DND-41 (cell line): ENCODE data around the gene TMEM214.

ENCODE experiments used
- ATAC-seq: fragments of 200-7000 bp; cut with Tn5 transposase; 3 replicates; pipeline ENCODE4 v1.9.1; 2021; ENCODE audit warnings: low read depth; ENCODE audit not compliant: insufficient read depth
- DNase-seq: peaks from one replicate; pipeline ENCODE4 v3.0.0-alpha.2; 2020
- H2AFZ ChIP-seq: 2 replicates; pipeline ENCODE4 v1.6.0; 2012; ENCODE audit warnings: low read depth, low read length
- H3K27ac ChIP-seq: 2 replicates; pipeline ENCODE4 v1.5.1; 2012; ENCODE audit warnings: low read length, inconsistent platforms
- H3K27me3 ChIP-seq: fragments of 200-600 bp; sonication (generic); 2 replicates; pipeline ENCODE4 v1.6.0; 2012; ENCODE audit warnings: low read length, mild to moderate bottlenecking, inconsistent platforms; ENCODE audit not compliant: insufficient read depth, poor library complexity
- H3K36me3 ChIP-seq: 2 replicates; pipeline ENCODE4 v1.5.1; 2012; ENCODE audit warnings: low read length, inconsistent platforms; ENCODE audit not compliant: insufficient read depth
- H3K4me1 ChIP-seq: 2 replicates; pipeline ENCODE4 v1.5.1; 2012; ENCODE audit warnings: mild to moderate bottlenecking, low read length; ENCODE audit not compliant: insufficient read depth
- H3K4me2 ChIP-seq: 2 replicates; pipeline ENCODE4 v1.6.0; 2012; ENCODE audit warnings: mild to moderate bottlenecking, moderate library complexity, low read length, inconsistent platforms; ENCODE audit not compliant: insufficient read depth
- H3K4me3 ChIP-seq, 2 experiments: fragments of 200-600 bp in 1 of 2; shearing (Covaris generic) in 1 of 2; 2 replicates each; pipeline ENCODE4 v1.5.1; 2012 to 2016; ENCODE audit warnings: inconsistent platforms in 2 of 2, low read length in 2 of 2, mild to moderate bottlenecking in 2 of 2, low read depth in 1 of 2, moderate library complexity in 1 of 2
- H3K79me2 ChIP-seq: 2 replicates; pipeline ENCODE4 v1.6.0; 2012; ENCODE audit warnings: low read length, inconsistent platforms; ENCODE audit not compliant: insufficient read depth
- H3K9ac ChIP-seq: 2 replicates; pipeline ENCODE4 v1.6.0; 2012; ENCODE audit warnings: low read depth, mild to moderate bottlenecking, inconsistent platforms, low read length, moderate library complexity
- H3K9me3 ChIP-seq: 2 replicates; pipeline ENCODE4 v1.5.1; 2012; ENCODE audit warnings: low read length, moderate library complexity, mild to moderate bottlenecking, inconsistent platforms; ENCODE audit not compliant: insufficient read depth, severe bottlenecking
- H4K20me1 ChIP-seq: 2 replicates; pipeline ENCODE4 v1.6.0; 2012; ENCODE audit warnings: low read length; ENCODE audit not compliant: insufficient read depth
- EZH2 ChIP-seq: IDR thresholded peaks from 3 replicates; pipeline ENCODE4 v1.6.1; 2012; ENCODE audit warnings: borderline replicate concordance, low read depth, mild to moderate bottlenecking, moderate library complexity, low read length, inconsistent platforms; ENCODE audit not compliant: severe bottlenecking
- TF ChIP-seq, protein P1 (sequence below): IDR thresholded peaks from 2 replicates; pipeline ENCODE4 v1.5.1; 2012; ENCODE audit warnings: borderline replicate concordance, low read length, moderate library complexity, mild to moderate bottlenecking; ENCODE audit not compliant: poor library complexity, severe bottlenecking; ENCODE audit errors: extremely low read depth

Gene TMEM214

DNA sequence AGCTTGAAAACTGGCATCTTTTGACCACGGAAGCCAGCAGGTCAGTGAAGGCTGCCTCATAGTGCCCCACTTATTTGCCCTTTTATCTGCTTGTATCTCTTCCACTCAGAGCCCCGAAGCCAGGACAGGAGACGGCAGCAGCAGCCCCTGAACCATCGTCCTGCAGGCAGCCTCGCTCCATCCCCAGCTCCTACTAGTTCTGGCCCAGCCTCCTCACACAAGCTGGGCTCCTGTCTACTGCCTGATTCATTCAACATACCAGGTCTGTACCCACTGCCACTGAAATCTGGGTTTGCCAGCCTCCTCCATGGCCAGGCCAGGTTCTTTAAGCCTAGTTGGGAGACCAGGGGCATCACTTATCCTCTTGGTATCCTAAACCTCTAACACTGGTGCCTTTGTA is 34.6 kb downstream of the TMEM214 start:
- no peaks in the 10 kb centered on the region for H3K9me3 ChIP-seq
- ATAC-seq (no peak), DNase-seq (no peak)
- no peak overlapping the region for H3K27ac ChIP-seq
- no peak overlapping the region for H3K9ac ChIP-seq
- peaks cover 51% of the 10 kb centered on the region for H3K36me3 ChIP-seq
- H3K27me3 ChIP-seq = no peaks in the 10 kb centered on the region
- no peak overlapping the region for H3K4me2 ChIP-seq
- H2AFZ ChIP-seq = no peak overlapping the region
- peaks cover 28% of the 10 kb centered on the region for H3K79me2 ChIP-seq
- TF ChIP-seq EZH2 = no peak
- TF ChIP-seq, protein P1, sequence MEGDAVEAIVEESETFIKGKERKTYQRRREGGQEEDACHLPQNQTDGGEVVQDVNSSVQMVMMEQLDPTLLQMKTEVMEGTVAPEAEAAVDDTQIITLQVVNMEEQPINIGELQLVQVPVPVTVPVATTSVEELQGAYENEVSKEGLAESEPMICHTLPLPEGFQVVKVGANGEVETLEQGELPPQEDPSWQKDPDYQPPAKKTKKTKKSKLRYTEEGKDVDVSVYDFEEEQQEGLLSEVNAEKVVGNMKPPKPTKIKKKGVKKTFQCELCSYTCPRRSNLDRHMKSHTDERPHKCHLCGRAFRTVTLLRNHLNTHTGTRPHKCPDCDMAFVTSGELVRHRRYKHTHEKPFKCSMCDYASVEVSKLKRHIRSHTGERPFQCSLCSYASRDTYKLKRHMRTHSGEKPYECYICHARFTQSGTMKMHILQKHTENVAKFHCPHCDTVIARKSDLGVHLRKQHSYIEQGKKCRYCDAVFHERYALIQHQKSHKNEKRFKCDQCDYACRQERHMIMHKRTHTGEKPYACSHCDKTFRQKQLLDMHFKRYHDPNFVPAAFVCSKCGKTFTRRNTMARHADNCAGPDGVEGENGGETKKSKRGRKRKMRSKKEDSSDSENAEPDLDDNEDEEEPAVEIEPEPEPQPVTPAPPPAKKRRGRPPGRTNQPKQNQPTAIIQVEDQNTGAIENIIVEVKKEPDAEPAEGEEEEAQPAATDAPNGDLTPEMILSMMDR = no peak
- no peak overlapping the region for H3K4me3 ChIP-seq
- H3K4me1 ChIP-seq = peaks cover 24% of the 10 kb centered on the region
- H4K20me1 ChIP-seq = peaks cover 20% of the 10 kb centered on the region; the same call in 1 of the 2 replicates

DNA sequence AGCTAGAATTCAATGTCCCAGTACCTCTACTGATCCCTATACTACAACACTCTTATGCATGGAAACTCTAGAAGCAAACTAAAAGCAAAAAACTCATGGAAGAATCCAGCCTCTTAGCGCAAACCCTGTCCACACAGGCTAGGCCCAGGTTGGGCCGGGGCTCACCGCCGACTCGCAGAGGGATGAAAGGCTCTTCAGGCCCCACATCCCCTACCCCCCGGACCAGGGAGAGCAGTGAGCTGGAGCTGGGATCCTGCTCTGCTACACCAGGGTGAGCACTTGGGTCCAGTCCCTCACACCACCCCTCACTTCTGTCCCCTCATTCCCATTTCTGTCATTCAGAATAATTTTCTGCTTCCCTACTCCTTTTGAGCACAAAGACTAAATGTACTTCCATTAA is 36.7 kb downstream of the TMEM214 start:
- H3K4me3 ChIP-seq = no peak overlapping the region
- H4K20me1 ChIP-seq = peaks cover 20% of the 10 kb centered on the region; the same call in 1 of the 2 replicates
- no peak overlapping the region for H3K27ac ChIP-seq
- ATAC-seq = no peak
- no peaks in the 10 kb centered on the region for H3K9me3 ChIP-seq
- DNase-seq = no peak
- TF ChIP-seq, protein P1 = no peak
- TF ChIP-seq EZH2 = no peak
- H3K36me3 ChIP-seq = peaks cover 48% of the 10 kb centered on the region
- no peaks in the 10 kb centered on the region for H3K27me3 ChIP-seq
- H3K4me1 ChIP-seq = peaks cover 37% of the 10 kb centered on the region
- H3K4me2 ChIP-seq = peak overlapping the region; percentile 95; the same call in 1 of the 2 replicates
- no peak overlapping the region for H2AFZ ChIP-seq
- peak overlapping the region; percentile 84; the same call in 1 of the 2 replicates for H3K9ac ChIP-seq
- peaks cover 28% of the 10 kb centered on the region for H3K79me2 ChIP-seq

DNA sequence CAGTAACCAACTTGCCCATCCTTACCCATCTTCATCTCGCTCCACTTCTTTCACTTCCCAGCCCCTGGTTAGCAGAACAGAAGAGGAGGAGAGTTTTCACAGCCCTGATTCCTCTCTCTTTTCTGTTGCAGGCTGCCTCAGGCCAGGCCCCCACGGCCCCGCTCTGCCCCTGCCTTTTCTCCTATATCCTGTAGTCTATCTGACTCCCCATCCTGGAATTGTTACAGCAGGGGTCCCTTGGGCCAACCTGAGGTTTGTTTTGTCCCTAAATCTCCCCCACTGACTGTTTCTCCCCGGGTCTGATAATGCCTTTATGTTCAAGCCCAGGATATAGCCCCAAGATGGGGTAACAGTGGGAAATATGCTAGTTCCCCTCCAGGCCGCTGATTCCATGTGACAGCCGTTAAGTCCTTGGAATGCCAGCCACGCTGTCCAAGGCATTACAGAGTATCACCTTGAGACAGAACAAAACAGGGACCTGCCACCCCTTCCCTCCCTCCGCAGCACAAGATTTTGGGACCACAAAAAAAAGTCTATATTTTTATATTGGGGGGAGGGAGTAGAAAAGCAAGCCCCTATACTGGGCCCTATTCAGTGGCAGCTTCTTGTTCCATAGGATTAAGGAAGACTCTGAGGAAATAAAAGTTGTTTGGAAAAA is 37.3 kb downstream of the TMEM214 start:
- H2AFZ ChIP-seq = no peak overlapping the region
- H3K79me2 ChIP-seq = peaks cover 28% of the 10 kb centered on the region
- H3K27me3 ChIP-seq = no peaks in the 10 kb centered on the region
- H4K20me1 ChIP-seq = peaks cover 20% of the 10 kb centered on the region; the same call in 1 of the 2 replicates
- peak overlapping the region; percentile 84 to 91; a peak in 3 of 4 replicates for H3K4me3 ChIP-seq
- H3K4me2 ChIP-seq = peak overlapping the region; percentile 95
- ATAC-seq (no peak), DNase-seq (no peak)
- peak overlapping the region; percentile 72; the same call in 1 of the 2 replicates for H3K27ac ChIP-seq
- TF ChIP-seq, protein P1 = no peak
- TF ChIP-seq EZH2 = no peak
- H3K4me1 ChIP-seq = peaks cover 43% of the 10 kb centered on the region
- no peaks in the 10 kb centered on the region for H3K9me3 ChIP-seq
- peaks cover 45% of the 10 kb centered on the region for H3K36me3 ChIP-seq
- H3K9ac ChIP-seq = peak overlapping the region; percentile 84
